ENCODE data around the gene PSME1.

PSME1 gene

GRCh38 chr14:24172261-24172860, 36.4 kb downstream of the PSME1 start:
- no peak for DNase-seq (ENCODE audit: low read depth, low spot score)

DNA sequence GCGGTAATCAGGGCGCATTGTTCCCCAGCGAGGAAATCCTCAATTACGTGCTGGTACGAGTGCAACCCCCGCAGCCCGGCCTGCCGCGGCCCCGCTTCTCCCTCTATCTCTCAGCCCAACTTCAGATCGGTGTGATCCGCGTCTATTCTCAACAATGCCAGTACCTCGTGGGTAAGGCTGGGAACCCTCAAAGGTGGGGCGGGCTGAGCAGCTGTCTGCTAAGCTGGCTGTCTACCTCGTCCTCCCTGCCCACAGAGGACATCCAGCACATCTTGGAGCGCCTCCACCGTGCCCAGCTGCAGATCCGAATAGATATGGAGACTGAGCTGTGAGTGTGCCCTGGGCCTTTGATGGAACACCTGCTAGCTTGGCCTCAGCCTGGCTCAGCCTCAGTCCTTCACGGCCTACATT, 36.9 kb downstream of the PSME1 start:
- DNase-seq (ENCODE audit: low read depth, low spot score), result no peak

GRCh38 chr14:24176599-24176998, 40.6 kb downstream of the PSME1 start:
- DNase-seq (ENCODE audit: low read depth, low spot score), result no peak

GRCh38 chr14:24177041-24177825, 41.2 kb downstream of the PSME1 start:
- DNase-seq (ENCODE audit: low read depth, low spot score), result no peak

GRCh38 chr14:24177891-24178290, 41.9 kb downstream of the PSME1 start:
- no peak for DNase-seq (ENCODE audit: low read depth, low spot score)

- no peak for DNase-seq (ENCODE audit: low read depth, low spot score)
Observed at GRCh38 chr14:24178399-24179178, 42.6 kb downstream of the PSME1 start.

DNA sequence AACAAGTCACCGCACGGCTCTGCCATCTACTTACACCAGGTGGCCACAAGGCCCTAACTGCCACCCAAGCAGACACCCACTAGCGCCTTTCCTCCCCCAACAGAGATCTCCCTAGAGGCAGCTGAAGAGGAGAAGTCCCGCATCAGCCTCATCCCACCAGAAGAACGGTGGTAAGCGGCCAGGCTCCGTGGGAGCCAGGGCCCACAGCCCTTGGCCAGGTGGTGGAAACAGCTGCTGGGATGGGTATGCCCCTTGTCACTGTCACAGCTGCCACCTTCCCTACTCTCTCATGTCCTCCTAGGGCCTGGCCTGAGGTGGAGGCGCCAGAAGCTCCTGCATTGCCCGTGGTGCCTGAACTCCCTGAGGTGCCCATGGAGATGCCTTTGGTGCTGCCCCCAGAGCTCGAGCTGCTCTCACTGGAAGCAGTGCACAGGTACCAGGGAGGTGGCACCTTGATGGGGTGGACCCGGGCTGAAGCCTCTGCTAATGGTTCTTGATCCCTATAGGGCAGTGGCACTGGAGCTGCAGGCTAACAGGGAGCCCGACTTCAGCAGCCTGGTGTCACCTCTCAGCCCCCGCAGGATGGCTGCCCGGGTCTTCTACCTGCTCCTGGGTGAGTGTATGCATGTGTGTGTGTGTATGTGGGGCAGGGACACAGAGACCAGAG, 43.4 kb downstream of the PSME1 start:
- DNase-seq (ENCODE audit: low read depth, low spot score), result no peak

DNA sequence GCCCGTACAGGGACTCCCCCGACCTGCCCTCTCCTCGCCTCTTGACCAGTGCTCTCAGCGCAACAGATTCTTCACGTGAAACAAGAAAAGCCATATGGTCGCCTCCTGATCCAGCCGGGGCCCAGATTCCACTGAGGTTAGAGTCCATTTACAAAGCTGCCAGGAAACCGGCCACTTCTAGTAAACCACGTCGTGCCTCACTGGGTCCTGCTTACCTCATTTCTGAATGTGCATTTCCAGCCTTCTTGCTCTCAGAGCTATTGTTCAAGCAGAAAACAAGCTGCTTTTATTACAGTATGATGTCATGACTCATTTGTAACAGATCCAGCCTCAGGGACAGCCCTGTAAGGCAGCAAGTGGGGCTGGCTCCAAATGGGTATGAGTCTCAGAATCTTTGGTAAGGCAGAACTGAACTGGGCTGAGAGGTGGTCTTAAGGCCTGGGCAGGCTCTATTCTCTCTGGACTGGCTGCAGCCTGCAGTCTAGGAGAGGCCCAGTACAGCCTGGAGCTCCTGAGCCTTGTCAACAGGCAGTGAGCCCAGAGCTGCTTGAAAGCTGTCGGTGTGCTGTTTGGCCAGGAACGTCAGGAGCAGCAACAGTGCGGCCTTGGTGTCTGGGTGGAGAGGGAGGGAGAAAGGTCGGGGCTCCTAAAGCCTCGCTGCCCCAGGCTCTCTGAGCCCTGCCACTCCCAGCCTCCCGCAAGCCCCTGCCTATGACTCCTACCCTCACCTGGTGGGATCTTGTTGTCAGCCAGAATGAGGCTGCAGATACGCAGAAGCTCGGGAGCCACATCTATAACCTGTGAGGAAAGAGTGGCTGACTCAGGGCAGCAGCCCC, 44.2 kb downstream of the PSME1 start:
- no peak for DNase-seq (ENCODE audit: low read depth, low spot score)

GRCh38 chr14:24181371-24182077, 45.5 kb downstream of the PSME1 start:
- DNase-seq (ENCODE audit: low read depth, low spot score), result no peak

GRCh38 chr14:24182110-24182882, 46.3 kb downstream of the PSME1 start:
- no peak for DNase-seq (ENCODE audit: low read depth, low spot score)

- DNase-seq (ENCODE audit: low read depth, low spot score), result no peak
Observed at GRCh38 chr14:24183014-24183481, 47.1 kb downstream of the PSME1 start.

GRCh38 chr14:24184104-24184970, 48.3 kb downstream of the PSME1 start:
- DNase-seq (ENCODE audit: low read depth, low spot score), result no peak

DNA sequence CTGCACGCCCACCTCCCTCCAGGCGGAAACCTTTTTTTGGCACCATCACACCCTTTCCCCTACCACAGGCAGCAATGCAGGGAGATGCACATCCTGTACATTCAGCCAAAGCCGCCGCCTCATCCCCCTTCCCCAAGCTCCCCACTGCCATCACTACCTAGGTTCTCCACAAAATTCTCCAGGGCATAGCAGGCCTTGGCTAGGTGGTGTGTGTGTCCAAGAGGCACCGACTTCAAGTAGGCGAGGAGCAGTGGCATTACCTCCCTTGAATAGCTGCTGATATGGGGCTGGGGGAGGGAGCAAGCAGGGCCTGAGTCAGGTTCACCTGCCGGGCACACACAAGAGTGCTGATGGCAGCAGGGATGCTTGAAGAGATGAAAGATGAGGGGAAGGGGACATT, 49.0 kb downstream of the PSME1 start:
- no peak for DNase-seq (ENCODE audit: low read depth, low spot score)

DNA sequence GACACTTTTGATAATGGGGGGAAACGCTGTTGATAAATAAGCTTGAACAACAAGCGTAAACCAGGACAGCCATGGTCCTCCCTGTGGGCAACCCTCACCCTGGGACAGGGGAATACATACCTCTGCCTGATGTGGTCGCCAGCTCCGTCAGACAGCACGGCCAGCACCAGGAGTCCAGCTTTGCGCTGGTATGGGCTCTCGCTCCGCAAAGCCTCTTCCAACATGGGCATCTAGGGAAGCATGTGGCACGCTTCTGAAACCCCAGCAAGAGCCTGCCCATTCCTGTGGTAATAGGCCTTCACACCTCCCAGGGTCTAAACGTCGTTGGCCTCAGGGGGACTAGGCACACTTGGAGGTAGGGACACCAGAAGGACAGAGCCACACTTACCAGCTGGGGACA, 49.7 kb downstream of the PSME1 start:
- no peak for DNase-seq (ENCODE audit: low read depth, low spot score)

DNA sequence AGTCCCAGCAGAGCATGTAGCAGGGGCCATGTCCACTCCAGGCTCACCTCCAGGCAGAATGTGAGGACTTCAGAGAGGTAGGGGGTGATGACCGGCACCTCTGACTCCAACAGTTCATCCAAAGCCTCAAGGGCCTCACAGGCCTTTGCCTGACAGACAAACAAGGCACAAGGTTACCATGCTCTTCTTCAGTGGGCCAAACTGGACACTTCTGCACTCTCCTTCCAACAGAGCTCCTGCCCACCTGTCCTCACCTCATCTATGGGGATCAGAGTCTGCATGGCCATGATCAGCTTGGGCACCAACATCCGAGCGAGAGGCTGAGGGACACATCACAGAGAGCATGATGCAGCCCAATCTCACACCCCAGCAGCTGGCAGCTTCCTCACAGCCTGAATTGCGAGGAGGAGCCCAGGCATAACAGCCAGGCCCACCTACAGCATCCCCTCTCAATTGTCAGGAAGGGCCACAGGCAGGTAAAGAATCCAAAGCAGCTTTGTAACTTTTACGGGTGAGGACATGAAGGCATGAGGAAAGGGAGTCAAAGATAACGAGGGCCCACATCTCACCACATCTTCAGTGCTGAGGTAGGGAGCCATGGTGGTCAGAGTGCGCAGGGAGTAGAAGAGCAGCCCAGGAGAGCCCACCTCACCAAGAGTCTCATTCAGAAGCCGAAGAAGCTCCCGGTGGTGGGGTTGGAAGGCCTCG, 51.0 kb downstream of the PSME1 start:
- DNase-seq (ENCODE audit: low read depth, low spot score), result no peak

GRCh38 chr14:24187539-24187915, 51.5 kb downstream of the PSME1 start:
- no peak for DNase-seq (ENCODE audit: low read depth, low spot score)
